Esophagus mucosa (tissue), 1 donor: ENCODE measurements around the gene HEG1. TPM values are rescaled to one million over a fixed set of nuclear protein-coding genes. Genes with fewer than 3 reads are reported as not detected.
"Not testable (repeated sequence)": the region's sequence is repeated elsewhere in the genome, so short reads cannot be mapped to it uniquely, and the experiment has no call there.

ENCODE experiments used
- ATAC-seq: fragments of 200-7000 bp; cut with Tn5 transposase; one replicate; pipeline ENCODE4 v1.9.1; 2020
- total RNA-seq: library from RNA; stranded (reverse); gene quantifications from one replicate; pipeline ENCODE4 v1.2.4, GENCODE V29; 2023
- donor health status: DM: yes; HTN: yes; CAD: no.

HEG1 gene
- total RNA-seq, result 13.0 TPM

GRCh38 chr3:125055913-125056745, at the start of gene HEG1:
Gene HEG1, minus strand, starts transcription at chr3:125055997. Its CDS starts 107 bp downstream, at chr3:125055890.
- ATAC-seq, result peak; percentile 79

- ATAC-seq, result no peak
Measured at GRCh38 chr3:125105116-125105515, 49.3 kb upstream of the HEG1 start.

- no peak for ATAC-seq
Measured at GRCh38 chr3:125104639-125105038, 48.8 kb upstream of the HEG1 start.

GRCh38 chr3:125103406-125103805, 47.6 kb upstream of the HEG1 start:
- no peak for ATAC-seq

GRCh38 chr3:125102470-125102869, 46.7 kb upstream of the HEG1 start:
- ATAC-seq, result no peak

- ATAC-seq, result no peak
Measured at GRCh38 chr3:125098611-125099291, 43.0 kb upstream of the HEG1 start.

- ATAC-seq, result no peak
Measured at GRCh38 chr3:125090649-125091048, 34.9 kb upstream of the HEG1 start.

GRCh38 chr3:125087768-125088391, 32.1 kb upstream of the HEG1 start:
- peak; percentile 45 for ATAC-seq

GRCh38 chr3:125085166-125085565, 29.4 kb upstream of the HEG1 start:
- ATAC-seq, result no peak

GRCh38 chr3:125083776-125084175, 28.0 kb upstream of the HEG1 start:
- ATAC-seq, result no peak

GRCh38 chr3:125082339-125082738, 26.5 kb upstream of the HEG1 start:
- not testable (repeated sequence) for ATAC-seq

GRCh38 chr3:125080077-125080476, 24.3 kb upstream of the HEG1 start:
- ATAC-seq, result no peak

- no peak for ATAC-seq
Measured at GRCh38 chr3:125079675-125080045, 23.9 kb upstream of the HEG1 start.

- no peak for ATAC-seq
Measured at GRCh38 chr3:125078951-125079674, 23.3 kb upstream of the HEG1 start.

- no peak for ATAC-seq
Measured at GRCh38 chr3:125077864-125078263, 22.1 kb upstream of the HEG1 start.

- ATAC-seq, result no peak
Measured at GRCh38 chr3:125076464-125076863, 20.7 kb upstream of the HEG1 start.

GRCh38 chr3:125075738-125076137, 19.9 kb upstream of the HEG1 start:
- no peak for ATAC-seq

GRCh38 chr3:125073390-125073905, 17.7 kb upstream of the HEG1 start:
- ATAC-seq, result no peak

GRCh38 chr3:125072749-125073389, 17.1 kb upstream of the HEG1 start:
- ATAC-seq, result no peak

GRCh38 chr3:125072301-125072700, 16.5 kb upstream of the HEG1 start:
- ATAC-seq, result no peak

GRCh38 chr3:125069968-125070745, 14.4 kb upstream of the HEG1 start:
- ATAC-seq, result peak; percentile 68
